ENCODE data around the gene SRP54.

GRCh38 chr14:35004839-35005238 lies 22.0 kb downstream of the SRP54 start:
- no peak for TF ChIP-seq CTCF (CRISPR knock-in tag; IDR thresholded peaks at IDR 0.05)
- TF ChIP-seq HIVEP1 (CRISPR knock-in tag; IDR thresholded peaks at IDR 0.05) = no peak
- TF ChIP-seq ZNF414 (CRISPR knock-in tag; IDR thresholded peaks at IDR 0.05) = no peak
- TF ChIP-seq ZNF510 (CRISPR knock-in tag; IDR thresholded peaks at IDR 0.05; ENCODE audit: low read depth) = no peak
- TF ChIP-seq MYC (CRISPR knock-in tag; IDR thresholded peaks at IDR 0.05; ENCODE audit: borderline replicate concordance) = no peak
- no peak for TF ChIP-seq PATZ1 (CRISPR knock-in tag; IDR thresholded peaks at IDR 0.05)
- TF ChIP-seq ZSCAN29 (CRISPR knock-in tag; conservative IDR thresholded peaks at IDR 0.05) = no peak
- no peak for TF ChIP-seq XBP1 (CRISPR knock-in tag; IDR thresholded peaks at IDR 0.05)
- TF ChIP-seq CBFB (CRISPR knock-in tag; IDR thresholded peaks at IDR 0.05) = no peak
- no peak for TF ChIP-seq ZFP37 (CRISPR knock-in tag; IDR thresholded peaks at IDR 0.05; ENCODE audit: borderline replicate concordance)
- TF ChIP-seq HMGXB3 (CRISPR knock-in tag; IDR thresholded peaks at IDR 0.05; ENCODE audit: borderline replicate concordance) = no peak
- no peak for TF ChIP-seq DMTF1 (CRISPR knock-in tag; IDR thresholded peaks at IDR 0.05)
